HG02885 (cell line): ENCODE measurements around the gene GBF1.

Experiments
- ATAC-seq: cut with Tn5 transposase; IDR thresholded peaks from one replicate; pipeline ENCODE4 v1.9.1; 2021; ENCODE audit warnings: mild to moderate bottlenecking; ENCODE audit not compliant: unreplicated experiment, poor library complexity

The GBF1 gene

GRCh38 chr10:102418622-102419268 lies 173.4 kb downstream of the GBF1 start, which contains the start of gene PSD:
TSS of gene PSD (minus strand) at chr10:102418785. CDS start at chr10:102417038, 1,747 bp downstream.
- no peak for ATAC-seq

DNA sequence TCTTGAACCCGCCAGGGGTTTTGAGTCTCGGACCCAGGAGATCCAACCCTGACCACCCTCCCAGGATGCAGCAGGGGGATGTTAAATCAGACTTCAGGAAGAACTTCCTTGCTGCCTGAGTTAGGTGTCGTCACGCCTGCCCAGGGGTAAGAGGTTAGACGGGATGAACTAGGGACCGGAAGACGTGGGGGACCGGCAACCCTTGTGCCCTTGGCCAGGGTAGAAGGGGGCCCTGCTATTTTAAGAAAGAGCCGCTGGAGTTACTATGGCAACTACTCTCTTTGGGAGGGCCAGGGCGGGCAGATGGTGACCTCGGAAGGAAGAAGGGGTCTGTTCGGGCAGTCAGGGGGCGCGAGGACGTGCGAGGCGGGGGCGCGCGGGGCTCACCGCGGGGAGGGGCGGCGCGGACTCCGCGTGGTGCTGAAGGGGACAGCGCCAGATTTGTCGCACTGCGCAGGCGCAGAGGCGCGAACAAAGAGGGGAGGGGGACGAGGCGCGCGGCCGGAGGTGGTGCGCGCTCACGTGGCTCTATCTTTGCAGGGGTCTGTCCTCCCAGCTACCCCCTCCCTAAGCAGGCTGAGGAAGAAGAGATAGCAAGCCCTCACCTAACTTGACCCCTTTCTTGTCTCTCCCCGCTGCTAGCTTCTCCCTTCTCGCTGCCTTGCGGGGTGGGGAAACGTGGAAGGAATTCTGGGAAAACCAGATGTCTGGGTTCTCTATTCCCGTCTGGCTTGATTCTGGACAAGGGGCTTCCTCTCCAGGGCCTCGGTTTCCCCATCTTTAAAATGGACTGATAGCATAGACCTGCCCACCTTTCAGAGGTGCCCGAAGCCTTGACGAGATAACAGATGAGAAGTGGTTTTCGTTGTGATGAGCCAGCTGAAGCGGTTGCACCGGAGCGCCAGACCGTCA lies 174.2 kb downstream of the GBF1 start:
- no peak for ATAC-seq

DNA sequence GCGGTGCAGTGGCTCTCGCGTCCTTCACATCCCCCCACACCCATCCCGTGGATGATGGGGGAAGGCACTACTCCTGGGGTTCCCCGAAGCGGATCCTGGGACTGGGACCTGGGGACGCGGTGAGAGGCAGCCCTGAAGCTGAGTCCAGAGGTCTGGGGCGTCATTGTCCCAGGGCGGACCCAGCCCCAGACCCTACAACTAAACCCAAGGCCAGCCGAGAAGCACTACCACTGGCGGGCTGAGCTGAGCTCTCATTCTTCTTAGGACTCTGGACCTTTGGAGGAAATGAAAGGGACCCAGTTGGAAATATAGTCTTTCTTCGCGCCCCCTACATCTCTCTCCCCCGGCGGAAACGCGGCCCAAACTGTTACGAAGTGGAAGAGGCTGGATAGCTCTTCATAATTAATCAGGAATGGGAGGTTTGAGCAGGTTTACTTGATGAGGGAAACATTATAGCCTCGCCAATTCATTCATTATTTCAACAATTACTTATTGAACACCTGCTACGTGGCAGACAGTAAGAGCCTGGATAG lies 174.9 kb downstream of the GBF1 start:
- ATAC-seq: no peak

GRCh38 chr10:102420714-102421506 lies 175.6 kb downstream of the GBF1 start, which contains the start of gene FBXL15:
TSS of gene FBXL15 (plus strand) at chr10:102420836. CDS start at chr10:102421130, 294 bp downstream.
- peak; percentile 69 for ATAC-seq

GRCh38 chr10:102421507-102421756 lies 176.1 kb downstream of the GBF1 start:
- no peak for ATAC-seq

DNA sequence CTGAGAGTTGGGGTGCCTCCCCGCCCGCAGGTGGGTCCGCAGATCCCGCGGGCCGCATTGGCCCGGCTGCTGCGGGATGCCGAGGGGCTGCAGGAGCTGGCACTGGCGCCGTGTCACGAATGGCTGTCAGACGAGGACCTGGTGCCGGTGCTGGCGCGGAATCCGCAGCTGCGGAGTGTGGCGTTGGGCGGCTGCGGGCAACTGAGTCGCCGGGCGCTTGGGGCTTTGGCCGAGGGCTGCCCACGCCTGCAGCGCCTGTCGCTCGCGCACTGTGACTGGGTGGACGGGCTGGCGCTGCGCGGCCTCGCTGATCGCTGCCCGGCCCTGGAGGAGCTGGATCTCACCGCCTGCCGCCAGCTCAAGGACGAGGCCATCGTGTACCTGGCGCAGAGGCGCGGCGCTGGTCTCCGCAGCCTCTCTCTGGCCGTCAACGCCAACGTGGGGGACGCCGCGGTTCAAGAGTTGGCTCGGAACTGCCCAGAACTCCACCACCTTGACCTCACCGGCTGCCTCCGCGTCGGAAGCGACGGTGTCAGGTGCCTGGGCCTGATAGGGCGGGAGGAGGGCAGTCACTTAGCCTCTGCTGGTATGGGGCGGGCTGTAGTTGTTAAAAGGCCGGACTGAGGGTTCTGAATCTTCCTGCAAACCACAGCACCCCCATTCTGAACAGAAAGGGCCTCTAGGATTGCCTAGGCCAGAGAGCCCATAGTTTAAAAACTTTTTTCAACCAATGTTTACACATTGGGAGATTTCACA lies 176.6 kb downstream of the GBF1 start:
- peak; percentile 0 for ATAC-seq

DNA sequence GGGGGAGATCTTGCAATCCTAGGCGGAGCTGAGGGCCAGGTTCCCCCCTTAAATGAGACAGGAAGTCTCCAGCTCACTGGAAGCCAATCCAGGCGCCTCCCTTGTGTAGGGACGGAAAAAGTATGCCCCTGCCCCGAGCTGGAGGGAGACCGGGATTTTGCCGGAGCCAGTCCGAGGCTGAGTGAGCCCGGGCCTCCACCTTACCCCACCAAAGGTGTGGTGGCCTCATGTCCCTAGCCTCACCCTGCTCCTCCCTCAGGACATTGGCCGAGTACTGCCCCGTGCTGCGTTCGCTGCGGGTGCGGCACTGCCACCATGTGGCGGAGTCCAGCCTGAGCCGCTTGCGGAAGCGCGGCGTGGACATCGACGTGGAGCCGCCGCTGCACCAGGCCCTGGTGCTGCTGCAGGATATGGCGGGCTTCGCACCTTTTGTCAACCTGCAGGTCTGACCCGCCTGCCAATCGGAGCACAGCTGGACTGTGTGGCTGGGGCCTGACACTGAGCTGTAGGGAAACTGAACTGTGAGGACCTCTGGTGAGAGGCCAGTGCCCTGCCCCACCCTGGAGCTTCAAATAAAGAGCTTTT lies 177.3 kb downstream of the GBF1 start:
- ATAC-seq: peak; percentile 39

DNA sequence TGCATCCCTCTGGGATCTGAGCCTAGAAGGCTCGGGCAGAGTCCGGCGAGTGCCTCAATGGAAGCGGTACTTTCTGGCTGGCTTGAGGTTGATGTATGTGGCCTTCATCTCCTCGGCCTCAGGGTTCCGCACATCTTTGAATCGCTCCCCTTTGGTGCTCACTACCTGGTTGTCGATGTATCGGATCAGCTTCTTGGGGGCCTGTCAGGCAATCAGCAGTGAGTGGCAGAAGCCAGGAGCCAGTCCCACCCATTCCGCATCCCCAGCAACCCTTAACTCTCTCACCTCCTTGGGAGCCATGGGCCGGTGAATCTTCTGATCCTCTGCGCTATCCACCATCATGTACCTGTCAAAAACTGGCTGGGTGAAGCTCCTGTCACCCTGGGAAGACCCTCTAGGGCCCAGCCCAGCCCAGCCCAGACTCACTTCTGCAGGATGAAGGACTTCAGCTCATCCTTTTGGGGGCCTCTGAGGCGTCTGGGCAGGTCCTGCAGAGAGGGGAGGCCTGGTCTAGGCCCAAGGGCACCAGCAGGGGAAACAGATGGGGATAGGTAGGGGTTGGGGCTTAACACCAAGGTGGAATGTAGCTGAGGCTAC lies 178.1 kb downstream of the GBF1 start:
- no peak for ATAC-seq

GRCh38 chr10:102424145-102424544 lies 178.8 kb downstream of the GBF1 start:
- no peak for ATAC-seq

GRCh38 chr10:102424916-102425315 lies 179.6 kb downstream of the GBF1 start:
- ATAC-seq: no peak

DNA sequence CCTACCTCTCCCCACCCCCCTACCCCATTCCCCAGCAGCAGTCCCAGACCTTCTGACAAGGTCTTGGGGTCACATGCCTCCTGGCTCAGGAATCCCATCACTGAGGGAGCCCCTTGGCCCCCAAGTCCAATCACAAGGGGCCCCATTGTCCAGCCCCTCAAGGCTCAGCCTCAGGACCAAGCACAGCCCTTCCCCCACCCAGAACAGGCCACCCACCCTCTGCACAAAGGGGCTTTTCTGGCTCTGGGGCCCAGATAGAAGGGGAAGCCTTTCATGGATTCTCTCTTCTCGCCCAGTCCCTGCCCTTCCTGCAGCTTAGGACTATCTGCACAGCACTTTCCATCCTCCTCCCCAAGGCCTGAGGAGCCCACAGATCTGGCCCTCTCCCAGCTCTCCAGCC lies 180.1 kb downstream of the GBF1 start:
- no peak for ATAC-seq

DNA sequence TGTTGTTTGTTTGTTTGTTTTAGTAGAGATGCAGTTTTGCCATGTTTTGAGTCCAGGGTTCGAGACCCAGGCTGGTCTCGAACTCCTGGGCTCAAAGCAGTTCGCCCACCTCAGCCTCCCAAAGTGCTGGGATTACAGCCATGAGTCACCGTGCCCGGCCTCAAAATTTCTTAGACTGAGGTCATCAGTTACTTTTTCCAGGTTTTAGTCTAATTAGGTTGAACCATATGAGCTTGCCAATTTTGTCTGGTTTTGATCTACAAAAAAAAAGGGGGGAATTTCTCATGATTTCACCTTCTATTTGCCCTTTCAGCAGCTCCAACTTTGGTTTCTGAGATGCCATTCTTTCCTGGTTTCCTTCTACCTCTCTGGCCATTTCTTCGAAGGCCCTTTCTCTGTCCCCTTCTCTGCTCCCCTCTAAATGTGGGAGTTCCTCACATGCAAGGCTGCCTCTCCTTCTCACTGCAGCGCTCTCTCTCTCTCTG lies 181.5 kb downstream of the GBF1 start:
- no peak for ATAC-seq

DNA sequence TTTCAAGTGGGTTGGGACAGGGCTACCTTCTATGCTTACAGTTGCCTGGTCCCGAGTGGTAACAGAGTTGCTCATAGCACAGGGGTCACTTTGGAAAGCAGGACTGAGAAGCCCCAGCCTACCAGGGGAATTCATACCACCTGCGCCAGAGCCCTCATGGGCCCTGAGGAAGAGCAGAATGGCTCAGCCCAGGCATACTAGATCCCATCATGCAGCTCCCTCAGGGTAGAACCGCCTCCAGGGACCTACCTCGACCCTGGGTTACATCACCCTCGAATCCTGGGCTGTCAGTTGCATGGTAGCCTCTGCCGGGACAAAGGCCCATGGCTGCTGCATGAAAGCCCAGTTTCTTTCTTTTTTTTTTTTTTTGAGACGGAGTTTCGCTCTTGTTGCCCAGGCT lies 184.1 kb downstream of the GBF1 start:
- ATAC-seq: no peak

DNA sequence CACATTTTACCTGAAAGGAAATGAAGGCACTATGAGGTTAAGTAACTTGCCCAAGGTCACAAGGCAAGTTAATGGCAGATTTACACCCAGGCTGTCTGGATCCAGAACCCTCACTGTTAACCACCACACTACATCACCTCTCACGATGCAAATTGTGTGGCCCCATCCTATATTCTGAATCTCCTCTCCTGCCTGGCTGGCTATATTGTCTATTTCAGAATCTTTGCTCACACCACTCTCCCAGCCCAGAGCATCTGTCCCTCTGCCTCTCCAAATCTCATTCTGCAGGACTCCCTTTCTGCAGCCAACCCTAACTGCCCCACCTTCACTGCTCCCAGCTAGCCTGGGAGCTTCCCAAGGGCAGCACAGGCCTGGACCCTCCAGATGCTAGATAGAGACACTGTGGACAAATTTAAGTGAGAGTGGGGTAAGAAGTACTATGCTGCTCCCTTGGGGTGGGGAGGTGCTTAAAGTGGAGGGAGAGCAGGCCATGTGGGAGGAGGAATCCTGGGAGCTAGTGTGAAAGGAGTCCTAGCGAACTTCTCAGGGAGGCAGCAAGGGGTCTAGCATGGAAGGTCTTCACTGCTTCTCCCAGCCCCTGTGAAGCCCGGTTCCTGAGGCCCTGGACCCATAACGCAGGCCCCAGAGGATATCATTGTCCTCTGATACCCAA lies 186.3 kb downstream of the GBF1 start:
- no peak for ATAC-seq
